Breast epithelium (tissue), 4 donors: Measurements from ENCODE around the gene RAB1A. TPM values are rescaled to one million over a fixed set of nuclear protein-coding genes. Genes with fewer than 3 reads are reported as not detected.
"Not testable (repeated sequence)": the region's sequence is repeated elsewhere in the genome, so short reads cannot be mapped to it uniquely, and the experiment has no call there.

ENCODE experiments used
- DNase-seq, 2 donors: peaks; one replicate each; pipeline ENCODE4 v3.0.0-alpha.2; 2019; ENCODE audit warnings: low spot score in 2 of 2
- H3K27ac ChIP-seq, 2 donors: fragments of 200-600 bp; sonication (generic) in 1 of 2; one replicate each; pipeline ENCODE4 v1.5.1; 2016 to 2019; ENCODE audit warnings: mild to moderate bottlenecking in 1 of 2
- H3K27me3 ChIP-seq, 2 donors: fragments of 200-600 bp; sonication (generic) in 1 of 2; one replicate each; pipeline versions ENCODE4 v1.5.1 to v1.6.0; 2017 to 2019; ENCODE audit warnings: control low read depth in 1 of 2, mild to moderate bottlenecking in 1 of 2
- H3K36me3 ChIP-seq: fragments of 200-600 bp; one replicate; pipeline ENCODE4 v1.5.1; 2019
- H3K4me1 ChIP-seq, 2 donors: fragments of 200-600 bp; sonication (generic); one replicate each; pipeline ENCODE4 v1.5.1; 2016 to 2019; ENCODE audit warnings: control low read depth in 1 of 2
- H3K4me3 ChIP-seq, 3 donors: fragments of 200-600 bp; sonication (generic); 1 replicate in 2 of 3; 2 replicates in 1 of 3; pipeline ENCODE4 v1.5.1; 2016 to 2019; ENCODE audit warnings: mild to moderate bottlenecking in 3 of 3, moderate library complexity in 2 of 3
- H3K9me3 ChIP-seq, 2 donors: fragments of 200-600 bp; sonication (generic) in 1 of 2; one replicate each; pipeline ENCODE4 v1.5.1; 2016 to 2019; ENCODE audit warnings: control low read depth in 1 of 2
- POLR2A ChIP-seq: fragments of 450-650 bp; IDR thresholded peaks from one replicate; pipeline ENCODE4 v1.6.1; 2016; ENCODE audit warnings: antibody characterized with exemption, mild to moderate bottlenecking, moderate library complexity
- POLR2AphosphoS5 ChIP-seq, 3 donors: sonication (generic); formaldehyde crosslinking; IDR thresholded peaks; one replicate each; pipeline ENCODE4 v1.6.1; 2017; ENCODE audit warnings: antibody characterized with exemption in 3 of 3
- intact Hi-C: fragments of 100-400 bp; cut with DNase I; formaldehyde crosslinking; loops from one replicate; pipeline ENCODE4 v1.15.1; 2023; ENCODE audit warnings: low total_unique reads
- total RNA-seq, 3 donors: library from RNA; depleted of rRNA; stranded (reverse); fragments of >200 nt; gene quantifications; one replicate each; pipeline ENCODE4 v1.1.0, GENCODE V29; 2016
- TF ChIP-seq, protein P1 (sequence below), 3 donors: fragments of 450-650 bp; IDR thresholded peaks; one replicate each; pipeline ENCODE4 v1.5.1; 2016 to 2017; ENCODE audit warnings: antibody characterized with exemption in 3 of 3, mild to moderate bottlenecking in 3 of 3, moderate library complexity in 3 of 3

RAB1A gene
- total RNA-seq, 3 donors from 2014 or later = 86.1 to 107 (median 89.5) TPM

DNA sequence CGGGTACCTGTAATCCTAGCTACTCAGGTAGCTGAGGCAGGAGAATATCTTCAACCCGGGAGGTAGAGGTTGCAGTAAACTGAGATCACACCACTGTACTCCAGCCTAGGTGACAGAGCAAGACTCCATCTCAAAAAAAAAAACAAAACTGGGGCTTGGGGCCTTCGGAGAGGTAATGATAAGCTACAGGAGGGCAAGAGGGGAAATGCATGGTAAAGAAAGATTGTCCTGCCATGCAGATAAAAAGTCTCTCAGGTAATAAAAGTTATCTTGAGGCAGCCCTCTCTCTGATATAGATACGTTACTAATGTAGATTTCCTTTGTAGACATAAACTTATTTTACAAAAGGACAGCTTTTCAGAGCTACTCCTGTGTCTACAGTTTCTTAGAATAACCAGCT lies 3.7 kb upstream of the RAB1A start:
- Histone ChIP-seq H3K4me3 (no peak overlapping the region), H3K9me3 (no peaks in the 10 kb centered on the region), H3K36me3 (no peaks in the 10 kb centered on the region), H3K27me3 (no peaks in the 10 kb centered on the region), H3K4me1 (no peaks in the 10 kb centered on the region), H3K27ac (no peak overlapping the region)
- TF ChIP-seq POLR2A (no peak), POLR2AphosphoS5 (IDR thresholded peaks at IDR 0.05) (no peak)
- TF ChIP-seq, protein P1, sequence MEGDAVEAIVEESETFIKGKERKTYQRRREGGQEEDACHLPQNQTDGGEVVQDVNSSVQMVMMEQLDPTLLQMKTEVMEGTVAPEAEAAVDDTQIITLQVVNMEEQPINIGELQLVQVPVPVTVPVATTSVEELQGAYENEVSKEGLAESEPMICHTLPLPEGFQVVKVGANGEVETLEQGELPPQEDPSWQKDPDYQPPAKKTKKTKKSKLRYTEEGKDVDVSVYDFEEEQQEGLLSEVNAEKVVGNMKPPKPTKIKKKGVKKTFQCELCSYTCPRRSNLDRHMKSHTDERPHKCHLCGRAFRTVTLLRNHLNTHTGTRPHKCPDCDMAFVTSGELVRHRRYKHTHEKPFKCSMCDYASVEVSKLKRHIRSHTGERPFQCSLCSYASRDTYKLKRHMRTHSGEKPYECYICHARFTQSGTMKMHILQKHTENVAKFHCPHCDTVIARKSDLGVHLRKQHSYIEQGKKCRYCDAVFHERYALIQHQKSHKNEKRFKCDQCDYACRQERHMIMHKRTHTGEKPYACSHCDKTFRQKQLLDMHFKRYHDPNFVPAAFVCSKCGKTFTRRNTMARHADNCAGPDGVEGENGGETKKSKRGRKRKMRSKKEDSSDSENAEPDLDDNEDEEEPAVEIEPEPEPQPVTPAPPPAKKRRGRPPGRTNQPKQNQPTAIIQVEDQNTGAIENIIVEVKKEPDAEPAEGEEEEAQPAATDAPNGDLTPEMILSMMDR (IDR thresholded peaks at IDR 0.05) = no peak
- no peak for DNase-seq
- intact Hi-C loops = no loop called here

DNA sequence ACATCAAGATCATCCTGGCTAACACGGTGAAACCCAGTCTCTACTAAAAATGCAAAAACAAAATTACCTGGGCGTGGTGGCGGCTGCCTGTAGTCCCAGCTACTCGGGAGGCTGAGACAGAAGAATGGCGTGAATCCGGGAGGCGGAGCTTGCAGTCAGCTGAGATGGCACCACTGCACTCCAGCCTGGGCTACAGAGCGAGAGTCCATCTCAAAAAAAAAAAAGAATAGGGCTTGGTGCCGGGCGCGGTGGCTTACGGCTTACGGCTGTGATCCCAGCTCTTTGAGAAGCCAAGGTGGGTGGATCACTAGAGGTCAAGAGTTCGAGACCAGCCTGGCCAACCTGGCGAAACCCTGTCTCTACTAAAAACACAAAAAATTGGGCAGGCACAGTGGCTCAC lies 3.0 kb upstream of the RAB1A start:
- intact Hi-C loops, H3K9me3 ChIP-seq, H3K27me3 ChIP-seq, H3K4me1 ChIP-seq, H3K4me3 ChIP-seq, DNase-seq, H3K36me3 ChIP-seq, H3K27ac ChIP-seq: not testable (repeated sequence)

DNA sequence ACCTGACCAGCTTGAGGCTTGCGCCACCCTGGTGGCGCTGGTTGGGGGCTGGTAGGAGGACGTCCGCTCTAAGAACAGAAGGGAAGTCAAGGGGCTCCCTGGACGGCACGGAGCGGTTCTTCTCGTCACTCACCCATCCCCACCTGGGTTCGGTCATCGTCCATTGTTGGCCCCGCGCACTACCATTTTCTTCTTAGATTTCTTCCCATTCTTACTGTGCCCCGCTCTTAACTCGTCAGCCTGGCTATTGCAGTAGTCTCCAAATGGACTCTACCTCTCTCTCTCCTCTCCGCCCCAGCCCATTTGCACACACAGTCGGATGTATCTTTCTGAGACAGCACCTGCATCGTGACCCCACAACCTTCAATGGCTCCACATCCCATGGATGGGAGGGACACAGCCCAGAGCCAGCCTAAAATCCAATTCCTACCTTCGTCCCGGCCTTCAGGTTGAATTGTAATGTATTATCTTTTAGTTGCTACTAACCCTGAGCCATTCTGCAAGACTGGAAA lies 814 bp upstream of the RAB1A start:
- peak in 1 of 2 donors; percentile 43 for DNase-seq
- H3K9me3 ChIP-seq = no peaks in the 10 kb centered on the region
- intact Hi-C loops = no loop called here

DNA sequence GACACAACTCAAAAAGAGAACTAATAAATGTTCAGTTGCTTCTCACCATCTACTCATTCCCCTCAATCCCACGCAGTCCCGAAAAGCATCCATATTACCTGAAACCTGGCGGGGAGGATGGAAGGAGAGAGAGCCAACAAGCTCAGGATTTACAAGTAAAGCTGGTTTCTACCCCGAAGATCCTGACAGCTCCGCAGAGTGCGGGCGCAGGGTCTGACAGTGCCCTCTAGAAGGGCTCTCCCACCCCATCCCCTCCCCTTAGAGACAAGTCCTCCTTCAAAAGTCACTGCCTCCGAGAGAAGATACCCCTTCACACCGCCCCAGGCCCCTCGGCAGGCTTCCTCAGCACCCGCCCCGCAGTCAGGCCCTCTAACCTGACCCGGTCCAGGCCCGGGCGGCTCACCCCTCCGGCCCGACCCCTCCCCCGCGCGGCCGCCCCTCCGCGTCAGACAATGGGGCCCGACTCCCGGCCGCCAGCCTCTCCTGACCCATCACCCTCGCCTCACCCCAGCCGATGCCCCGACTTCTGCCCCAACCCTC lies 550 bp downstream of the RAB1A start:
- intact Hi-C loops = no loop called here
- Histone ChIP-seq H3K4me1 (no peaks in the 10 kb centered on the region), H3K27ac (peak overlapping the region; percentile 99)

More for the DNA sequence above, 814 bp upstream of the RAB1A start:
- Histone ChIP-seq H3K27ac (peak overlapping the region; percentile 99), H3K36me3 (no peaks in the 10 kb centered on the region), H3K4me1 (no peaks in the 10 kb centered on the region), H3K4me3 (peak overlapping the region; percentile 86 to 92 (median 91)), H3K27me3 (no peaks in the 10 kb centered on the region)
- TF ChIP-seq, protein P1 (IDR thresholded peaks at IDR 0.05) = no peak
- no peak for TF ChIP-seq POLR2AphosphoS5 (IDR thresholded peaks at IDR 0.05)
- no peak for TF ChIP-seq POLR2A

DNA sequence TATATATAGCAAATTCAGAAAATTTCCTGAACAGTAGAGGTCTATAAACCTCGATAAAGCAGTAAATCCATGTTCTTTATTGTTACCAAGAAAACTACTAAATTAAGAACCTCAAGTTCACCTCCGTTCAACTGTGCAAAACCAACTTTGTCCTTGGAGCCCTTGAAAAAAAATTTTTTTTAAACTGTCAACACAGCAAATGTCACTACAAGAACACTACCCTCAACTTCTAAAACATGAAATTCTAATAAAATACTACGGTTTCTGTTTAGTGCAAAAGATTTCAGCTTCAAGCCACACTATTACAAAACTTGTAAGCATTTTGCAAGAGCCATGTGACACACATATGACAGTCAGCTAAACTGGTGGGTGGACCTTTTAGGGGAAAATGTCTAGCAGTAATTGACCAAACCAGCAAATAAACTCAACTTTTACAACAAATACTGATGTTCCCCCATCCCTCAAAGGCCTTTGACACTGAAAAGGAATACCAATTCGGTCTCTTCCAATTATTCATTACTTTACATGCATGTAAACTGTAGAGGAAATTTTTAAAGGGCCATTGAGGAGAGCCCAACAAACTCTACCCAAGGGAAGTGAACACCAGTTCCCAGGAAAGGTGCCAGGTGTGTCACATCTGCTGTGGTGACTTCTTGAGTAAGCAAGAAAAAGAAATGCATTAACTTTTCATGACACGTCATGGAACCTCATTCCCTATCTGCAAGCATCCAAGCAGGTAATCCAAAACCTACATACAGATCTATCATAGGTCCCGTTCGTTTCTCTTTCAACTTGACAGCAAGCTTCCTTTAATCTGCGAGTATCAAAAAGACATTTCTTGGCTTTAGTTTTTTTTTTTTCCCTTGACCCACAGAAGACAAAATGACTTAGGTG lies 1.4 kb downstream of the RAB1A start:
- H3K4me3 ChIP-seq = peak overlapping the region; percentile 86 to 92 (median 91)
- peak overlapping the region; percentile 99 for H3K27ac ChIP-seq
- H3K9me3 ChIP-seq = no peaks in the 10 kb centered on the region
- no peaks in the 10 kb centered on the region for H3K27me3 ChIP-seq
- intact Hi-C loops = no loop called here
- no peaks in the 10 kb centered on the region for H3K36me3 ChIP-seq
- peak in 1 of 2 donors; percentile 44 for DNase-seq
- peak in 1 of 3 donors; percentile 46 for TF ChIP-seq POLR2AphosphoS5 (IDR thresholded peaks at IDR 0.05)
- TF ChIP-seq POLR2A = no peak
- TF ChIP-seq, protein P1 (IDR thresholded peaks at IDR 0.05) = no peak
- no peaks in the 10 kb centered on the region for H3K4me1 ChIP-seq

More for the DNA sequence above, 550 bp downstream of the RAB1A start:
- peak overlapping the region; percentile 86 to 92 (median 91) for H3K4me3 ChIP-seq
- no peaks in the 10 kb centered on the region for H3K27me3 ChIP-seq
- H3K36me3 ChIP-seq = no peaks in the 10 kb centered on the region
- DNase-seq = peak; percentile 50 to 55
- TF ChIP-seq POLR2AphosphoS5 (IDR thresholded peaks at IDR 0.05) (no peak), POLR2A (no peak)
- TF ChIP-seq, protein P1 (IDR thresholded peaks at IDR 0.05) = no peak
- no peaks in the 10 kb centered on the region for H3K9me3 ChIP-seq

DNA sequence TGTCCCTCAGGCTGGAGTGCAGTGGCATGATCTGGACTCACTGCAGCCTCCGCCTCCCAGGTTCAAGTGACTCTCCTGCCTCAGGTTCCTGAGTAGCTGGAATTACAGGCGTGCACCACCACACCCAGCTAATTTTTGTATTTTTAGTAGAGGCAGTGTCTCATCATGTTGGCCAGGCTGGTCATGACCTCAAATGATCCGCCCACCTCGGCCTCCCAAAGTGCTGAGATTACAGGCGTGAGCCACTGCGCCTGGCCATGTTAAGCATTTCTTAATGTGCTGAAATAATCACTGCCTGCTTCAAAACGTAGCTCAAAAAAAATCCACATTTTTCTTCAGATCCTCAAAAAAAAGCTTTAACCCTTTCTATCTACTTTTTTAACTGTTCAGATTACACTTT lies 4.4 kb downstream of the RAB1A start:
- H3K27me3 ChIP-seq, H3K36me3 ChIP-seq, H3K4me1 ChIP-seq: not testable (repeated sequence)

More for the DNA sequence above, 4.4 kb downstream of the RAB1A start:
- intact Hi-C loops, DNase-seq, H3K4me3 ChIP-seq, H3K9me3 ChIP-seq, H3K27ac ChIP-seq: not testable (repeated sequence)
